LoVo (cell line): ENCODE results near the gene KCNC4.

Experiments used
- DNase-seq: peaks from one replicate; pipeline ENCODE4 v3.0.0-alpha.2; 2016; ENCODE audit warnings: low spot score

Gene KCNC4

GRCh38 chr1:110209715-110210603, at the start of gene KCNC4:
TSS of gene KCNC4 (plus strand) at chr1:110210314. CDS start at chr1:110211500, 1,186 bp downstream.
- peak; percentile 83 for DNase-seq

GRCh38 chr1:110160538-110161100, 49.5 kb upstream of the KCNC4 start:
- DNase-seq: no peak

- no peak for DNase-seq
Observed at GRCh38 chr1:110161165-110161564, 48.9 kb upstream of the KCNC4 start.

- DNase-seq: no peak
Observed at GRCh38 chr1:110161849-110162248, 48.3 kb upstream of the KCNC4 start.

GRCh38 chr1:110163591-110163990, 46.5 kb upstream of the KCNC4 start:
- DNase-seq: no peak

- DNase-seq: no peak
Observed at GRCh38 chr1:110164725-110165350, 45.3 kb upstream of the KCNC4 start.

- DNase-seq: no peak
Observed at GRCh38 chr1:110165761-110166231, 44.3 kb upstream of the KCNC4 start.

- no peak for DNase-seq
Observed at GRCh38 chr1:110166861-110167260, 43.3 kb upstream of the KCNC4 start.

- DNase-seq: no peak
Observed at GRCh38 chr1:110170766-110171733, 39.1 kb upstream of the KCNC4 start.

- DNase-seq: no peak
Observed at GRCh38 chr1:110172001-110172400, 38.1 kb upstream of the KCNC4 start.

- DNase-seq: no peak
Observed at GRCh38 chr1:110173466-110174105, 36.5 kb upstream of the KCNC4 start.

GRCh38 chr1:110174961-110175360, 35.2 kb upstream of the KCNC4 start:
- no peak for DNase-seq

- DNase-seq: peak; percentile 33
Observed at GRCh38 chr1:110176299-110176956, 33.7 kb upstream of the KCNC4 start.

GRCh38 chr1:110177775-110178174, 32.3 kb upstream of the KCNC4 start:
- DNase-seq: no peak

- no peak for DNase-seq
Observed at GRCh38 chr1:110183642-110184167, 26.4 kb upstream of the KCNC4 start.

- no peak for DNase-seq
Observed at GRCh38 chr1:110184446-110184845, 25.7 kb upstream of the KCNC4 start.

GRCh38 chr1:110185181-110185580, 24.9 kb upstream of the KCNC4 start:
- DNase-seq: no peak

GRCh38 chr1:110186558-110186957, 23.6 kb upstream of the KCNC4 start:
- no peak for DNase-seq

- no peak for DNase-seq
Observed at GRCh38 chr1:110187139-110187890, 22.8 kb upstream of the KCNC4 start.
